ENCODE data around the gene P2RX5.
"Not testable (repeated sequence)": the region's sequence is repeated elsewhere in the genome, so short reads cannot be mapped to it uniquely, and the experiment has no call there.

P2RX5 gene, protein sequence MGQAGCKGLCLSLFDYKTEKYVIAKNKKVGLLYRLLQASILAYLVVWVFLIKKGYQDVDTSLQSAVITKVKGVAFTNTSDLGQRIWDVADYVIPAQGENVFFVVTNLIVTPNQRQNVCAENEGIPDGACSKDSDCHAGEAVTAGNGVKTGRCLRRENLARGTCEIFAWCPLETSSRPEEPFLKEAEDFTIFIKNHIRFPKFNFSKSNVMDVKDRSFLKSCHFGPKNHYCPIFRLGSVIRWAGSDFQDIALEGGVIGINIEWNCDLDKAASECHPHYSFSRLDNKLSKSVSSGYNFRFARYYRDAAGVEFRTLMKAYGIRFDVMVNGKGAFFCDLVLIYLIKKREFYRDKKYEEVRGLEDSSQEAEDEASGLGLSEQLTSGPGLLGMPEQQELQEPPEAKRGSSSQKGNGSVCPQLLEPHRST

GRCh38 chr17:3695723-3696411 lies at the start of gene P2RX5:
TSS of gene P2RX5 (minus strand) at chr17:3696155. CDS start at chr17:3696005, 150 bp downstream.
- DNase-seq (ENCODE audit: low spot score): peak; percentile 34

DNA sequence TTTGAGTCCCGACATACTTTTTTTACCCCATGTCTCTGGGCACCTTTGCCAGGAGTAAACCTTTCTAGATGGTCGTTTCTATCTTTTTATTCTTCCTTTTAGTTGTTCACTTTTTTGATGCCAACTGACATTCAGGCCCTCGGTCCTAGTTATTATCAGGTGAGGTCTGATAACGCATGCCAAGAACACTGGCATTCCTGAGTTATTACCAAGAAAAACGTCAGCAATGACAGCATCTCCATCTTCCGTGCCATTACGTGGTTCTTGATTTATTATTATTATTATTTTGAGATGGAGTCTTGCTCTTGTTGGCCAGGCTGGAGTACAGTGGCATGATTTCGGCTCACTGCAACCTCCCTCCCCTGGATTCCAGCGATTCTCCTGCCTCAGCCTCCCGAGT lies 49.1 kb upstream of the P2RX5 start:
- DNase-seq (ENCODE audit: low spot score): no peak

- no peak for DNase-seq (ENCODE audit: low spot score)
Observed at GRCh38 chr17:3744014-3744413, 48.1 kb upstream of the P2RX5 start.

GRCh38 chr17:3740611-3741073 lies 44.7 kb upstream of the P2RX5 start:
- no peak for DNase-seq (ENCODE audit: low spot score)

DNA sequence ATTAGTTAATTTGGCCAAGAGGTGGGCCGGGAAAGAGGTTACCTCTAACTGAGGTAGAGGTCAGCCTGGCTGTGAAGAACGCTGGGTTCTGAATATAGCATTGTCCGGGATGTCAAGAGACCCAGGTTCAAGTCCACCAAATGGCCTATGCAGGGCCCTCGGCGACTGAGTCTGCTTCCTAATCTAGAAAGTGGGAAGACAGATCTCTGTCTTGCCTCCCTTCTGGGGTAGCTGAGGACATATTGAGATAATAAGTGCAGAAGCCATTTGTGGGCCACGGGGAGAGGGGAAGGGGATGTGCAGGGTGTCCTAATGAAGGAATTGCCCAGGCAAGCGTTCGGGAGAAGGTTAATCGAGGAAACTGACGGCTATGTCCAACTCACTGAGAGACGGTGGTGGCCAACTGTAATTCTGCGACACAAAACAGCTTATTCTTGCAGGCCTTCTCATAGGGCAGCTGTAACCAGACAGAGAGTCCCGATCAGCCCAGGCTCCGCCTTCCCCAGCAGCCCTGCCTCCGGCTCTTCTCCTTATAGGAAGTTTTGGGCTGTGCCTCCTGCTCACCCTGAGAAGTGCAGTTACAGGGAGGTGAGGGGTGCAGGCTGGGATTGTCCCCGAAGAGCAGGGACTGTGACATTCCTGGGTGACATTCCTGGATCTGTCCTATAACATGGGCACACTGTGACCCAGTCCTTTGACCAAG lies 43.6 kb upstream of the P2RX5 start:
- DNase-seq (ENCODE audit: low spot score): no peak

- no peak for DNase-seq (ENCODE audit: low spot score)
Observed at GRCh38 chr17:3738562-3739295, 42.8 kb upstream of the P2RX5 start.

- DNase-seq (ENCODE audit: low spot score): no peak
Observed at GRCh38 chr17:3735515-3735914, 39.6 kb upstream of the P2RX5 start.

GRCh38 chr17:3734911-3735276 lies 38.9 kb upstream of the P2RX5 start:
- not testable (repeated sequence) for DNase-seq (ENCODE audit: low spot score)

GRCh38 chr17:3732210-3732621 lies 36.3 kb upstream of the P2RX5 start:
- no peak for DNase-seq (ENCODE audit: low spot score)

GRCh38 chr17:3730881-3731429 lies 35.0 kb upstream of the P2RX5 start:
- no peak for DNase-seq (ENCODE audit: low spot score)

GRCh38 chr17:3729881-3730280 lies 33.9 kb upstream of the P2RX5 start:
- DNase-seq (ENCODE audit: low spot score): no peak

DNA sequence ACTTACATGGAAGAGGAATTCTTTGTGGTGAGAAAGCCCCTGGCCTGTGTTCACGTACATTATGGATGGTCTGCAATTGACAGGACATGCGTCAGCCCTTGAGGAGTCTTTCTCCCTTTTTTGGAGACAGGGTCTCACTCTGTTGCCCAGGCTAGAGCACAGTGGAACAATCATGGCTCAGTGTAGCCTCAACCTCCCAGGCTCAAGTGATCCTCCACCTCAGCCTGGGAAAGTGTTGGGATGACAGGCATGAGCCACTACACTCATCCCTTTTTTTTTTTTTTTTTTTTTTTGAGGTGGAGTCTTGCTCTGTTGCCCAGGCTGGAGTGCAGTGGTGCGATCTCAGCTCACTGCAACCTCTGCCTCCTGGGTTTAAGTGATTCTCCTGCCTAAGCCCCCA lies 32.1 kb upstream of the P2RX5 start:
- not testable (repeated sequence) for DNase-seq (ENCODE audit: low spot score)

- DNase-seq (ENCODE audit: low spot score): no peak
Observed at GRCh38 chr17:3727041-3727440, 31.1 kb upstream of the P2RX5 start.

DNA sequence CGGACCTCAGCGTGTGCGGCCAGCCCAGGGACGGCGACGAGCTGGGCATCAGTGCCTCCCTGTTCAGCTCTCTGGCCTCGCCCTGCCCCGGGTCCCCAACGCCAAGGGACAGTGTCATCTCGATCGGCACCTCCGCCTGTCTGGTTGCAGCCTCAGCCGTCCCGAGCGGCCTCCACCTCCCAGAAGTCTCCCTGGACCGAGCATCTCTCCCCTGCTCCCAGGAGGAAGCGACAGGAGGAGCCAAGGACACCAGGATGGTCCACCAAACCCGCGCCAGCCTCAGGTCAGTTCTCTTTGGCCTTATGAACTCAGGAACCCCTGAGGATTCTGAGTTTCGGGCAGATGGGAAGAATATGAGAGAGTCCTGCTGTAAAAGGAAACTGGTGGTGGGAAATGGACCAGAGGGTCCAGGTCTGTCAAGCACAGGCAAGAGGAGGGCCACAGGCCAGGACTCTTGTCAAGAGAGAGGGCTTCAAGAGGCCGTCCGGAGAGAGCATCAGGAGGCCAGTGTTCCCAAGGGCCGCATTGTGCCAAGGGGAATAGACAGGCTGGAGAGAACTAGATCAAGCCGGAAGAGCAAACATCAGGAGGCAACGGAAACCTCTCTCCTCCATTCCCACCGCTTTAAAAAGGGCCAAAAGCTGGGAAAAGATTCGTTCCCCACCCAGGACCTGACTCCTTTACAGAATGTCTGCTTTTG lies 28.6 kb upstream of the P2RX5 start:
- DNase-seq (ENCODE audit: low spot score): no peak

GRCh38 chr17:3723556-3724377 lies 27.8 kb upstream of the P2RX5 start, which contains the start of gene HASPIN:
TSS of gene HASPIN (plus strand) at chr17:3723903. CDS start at chr17:3723936, 33 bp downstream.
- DNase-seq (ENCODE audit: low spot score): peak; percentile 91

GRCh38 chr17:3723188-3723555 lies 27.2 kb upstream of the P2RX5 start:
- DNase-seq (ENCODE audit: low spot score): no peak

DNA sequence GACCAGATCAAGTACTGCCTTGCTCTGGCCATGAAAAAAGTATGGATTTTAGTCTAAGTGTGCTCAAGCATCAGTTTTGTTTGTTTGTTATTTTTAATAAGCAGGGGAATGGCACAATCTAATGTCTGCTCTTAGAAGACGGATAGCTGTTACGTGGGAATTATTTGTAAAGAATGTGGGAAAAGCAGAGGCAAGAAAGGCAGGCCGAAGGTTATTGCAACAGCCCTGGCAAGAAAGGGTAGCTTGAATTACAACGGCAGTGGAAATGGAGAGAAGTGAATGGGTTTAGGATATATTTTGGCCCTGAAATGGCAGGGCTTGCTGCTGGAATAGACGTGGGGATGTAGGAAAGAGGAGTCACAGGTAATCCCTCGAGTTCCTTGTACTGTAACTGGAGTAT lies 26.8 kb upstream of the P2RX5 start:
- no peak for DNase-seq (ENCODE audit: low spot score)

GRCh38 chr17:3719265-3719664 lies 23.3 kb upstream of the P2RX5 start:
- DNase-seq (ENCODE audit: low spot score): no peak

DNA sequence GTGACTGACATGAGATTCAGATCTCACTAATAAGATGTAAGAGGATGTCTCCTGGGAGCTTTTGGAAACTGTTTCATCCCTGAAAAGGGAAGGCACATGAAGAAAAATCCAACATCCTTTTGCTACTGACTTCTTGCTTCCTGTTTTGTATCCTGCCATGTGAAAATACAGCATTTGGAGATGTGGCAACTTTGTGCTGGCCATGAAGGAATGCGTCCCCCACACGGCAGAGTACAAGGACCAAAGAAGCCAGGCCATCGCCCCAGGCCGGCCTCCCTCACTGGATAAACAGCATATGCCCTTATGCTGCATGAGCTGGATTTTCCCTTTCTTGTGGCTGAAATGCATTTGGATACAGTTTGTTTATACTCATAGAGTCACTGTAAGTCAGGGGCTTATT lies 22.2 kb upstream of the P2RX5 start:
- DNase-seq (ENCODE audit: low spot score): no peak

GRCh38 chr17:3715296-3715695 lies 19.3 kb upstream of the P2RX5 start:
- DNase-seq (ENCODE audit: low spot score): no peak
